SU-DHL-6 (cell line): ENCODE results near the gene ANK3.

Source experiments
- H2AFZ ChIP-seq: fragments of 200-600 bp; sonication (generic); 2 replicates; pipeline ENCODE4 v1.6.1; 2014; ENCODE audit warnings: low read depth, mild to moderate bottlenecking, moderate library complexity, mixed read lengths, antibody characterized with exemption, low read length; ENCODE audit not compliant: severe bottlenecking
- H3F3A ChIP-seq: fragments of 200-600 bp; shearing (Covaris generic); 2 replicates; pipeline ENCODE4 v1.6.0; 2016; ENCODE audit warnings: antibody characterized with exemption, mild to moderate bottlenecking; ENCODE audit not compliant: insufficient read depth
- H3K27ac ChIP-seq: fragments of 200-600 bp; sonication (generic); 2 replicates; pipeline ENCODE4 v1.5.1; 2016; ENCODE audit warnings: low read depth, mild to moderate bottlenecking, low read length, moderate library complexity, mixed read lengths
- H3K27me3 ChIP-seq: fragments of 200-600 bp; sonication (generic), shearing (Covaris generic); 2 replicates; pipeline ENCODE4 v1.6.0; 2014; ENCODE audit warnings: mild to moderate bottlenecking, low read length
- H3K36me3 ChIP-seq: fragments of 200-600 bp; sonication (generic); 2 replicates; pipeline ENCODE4 v1.6.1; 2014; ENCODE audit warnings: mild to moderate bottlenecking, low read length, mixed read lengths
- H3K4me2 ChIP-seq: fragments of 300-600, 200-600 bp; shearing (Covaris generic), sonication (generic); 2 replicates; pipeline ENCODE4 v1.6.0; 2014; ENCODE audit warnings: low read length, low read depth, mild to moderate bottlenecking; ENCODE audit not compliant: poor library complexity, severe bottlenecking
- H3K4me3 ChIP-seq: fragments of 200-600 bp; sonication (generic); 2 replicates; pipeline ENCODE4 v1.5.1; 2014; ENCODE audit warnings: antibody characterized with exemption, low read length, mild to moderate bottlenecking, mixed read lengths; ENCODE audit not compliant: insufficient read depth, poor library complexity, severe bottlenecking
- H3K79me2 ChIP-seq: fragments of 200-600 bp; sonication (generic); 2 replicates; pipeline ENCODE4 v1.6.1; 2014; ENCODE audit warnings: mild to moderate bottlenecking, low read length, moderate library complexity; ENCODE audit not compliant: insufficient read depth
- H3K9ac ChIP-seq: fragments of 200-600 bp; sonication (generic); 2 replicates; pipeline ENCODE4 v1.7.0; 2014; ENCODE audit warnings: mild to moderate bottlenecking, low read length
- H3K9me2 ChIP-seq: fragments of 200-600 bp; sonication (generic); replicated peaks from 2 replicates; pipeline ENCODE4 v1.6.1; 2014; ENCODE audit warnings: low read length; ENCODE audit not compliant: insufficient read depth
- H3K9me3 ChIP-seq: fragments of 200-600 bp; sonication (generic); 2 replicates; pipeline ENCODE4 v1.6.1; 2014; ENCODE audit warnings: low read length, mixed read lengths; ENCODE audit not compliant: insufficient read depth
- H4K20me1 ChIP-seq: fragments of 200-600 bp; sonication (generic); 2 replicates; pipeline ENCODE4 v1.6.1; 2014; ENCODE audit warnings: low read depth, mild to moderate bottlenecking, antibody characterized with exemption, low read length, moderate library complexity, mixed read lengths
- EZH2phosphoT487 ChIP-seq: fragments of 200-600 bp; sonication (generic), shearing (Covaris generic); conservative IDR thresholded peaks from 2 replicates; pipeline ENCODE4 v1.6.1; 2018; ENCODE audit warnings: mild to moderate bottlenecking, antibody characterized with exemption, low read length, moderate library complexity, mixed read lengths
- TF ChIP-seq, protein P1 (sequence below): fragments of 200-600 bp; sonication (generic); IDR thresholded peaks from one replicate; pipeline ENCODE4 v1.5.1; 2017; ENCODE audit warnings: antibody characterized with exemption, mild to moderate bottlenecking, low read length, moderate library complexity; ENCODE audit not compliant: insufficient read depth, poor library complexity, severe bottlenecking

Gene ANK3

DNA sequence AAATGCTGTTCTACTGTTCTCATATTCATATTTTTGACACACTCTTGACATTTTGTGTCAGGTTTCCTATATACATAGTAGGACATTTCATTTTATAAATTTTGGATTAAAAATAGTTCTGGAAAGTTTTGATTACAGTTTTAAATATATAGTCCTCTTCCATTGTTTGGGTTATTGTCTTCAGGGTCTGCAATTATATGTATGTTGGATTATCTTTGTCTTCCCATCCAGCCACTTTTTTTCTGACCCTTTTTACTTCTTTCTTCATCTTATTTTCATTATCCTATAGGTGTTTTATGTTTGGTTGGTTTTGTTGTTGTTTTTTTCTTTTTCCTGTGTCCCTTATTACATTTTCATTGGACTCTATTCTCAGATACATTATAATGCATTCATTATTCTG is 412.2 kb downstream of the ANK3 start:
- H3K36me3 ChIP-seq: no peaks in the 10 kb centered on the region
- H3K9me2 ChIP-seq: no peaks in the 10 kb centered on the region
- H3K27me3 ChIP-seq: no peaks in the 10 kb centered on the region
- no peak overlapping the region for H3K9ac ChIP-seq
- H3F3A ChIP-seq: no peaks in the 10 kb centered on the region
- no peaks in the 10 kb centered on the region for H3K9me3 ChIP-seq
- H3K27ac ChIP-seq: no peak overlapping the region
- H2AFZ ChIP-seq: no peak overlapping the region
- no peaks in the 10 kb centered on the region for H3K79me2 ChIP-seq
- no peak overlapping the region for H3K4me3 ChIP-seq
- no peak overlapping the region for H3K4me2 ChIP-seq
- no peaks in the 10 kb centered on the region for H4K20me1 ChIP-seq
- TF ChIP-seq, protein P1, sequence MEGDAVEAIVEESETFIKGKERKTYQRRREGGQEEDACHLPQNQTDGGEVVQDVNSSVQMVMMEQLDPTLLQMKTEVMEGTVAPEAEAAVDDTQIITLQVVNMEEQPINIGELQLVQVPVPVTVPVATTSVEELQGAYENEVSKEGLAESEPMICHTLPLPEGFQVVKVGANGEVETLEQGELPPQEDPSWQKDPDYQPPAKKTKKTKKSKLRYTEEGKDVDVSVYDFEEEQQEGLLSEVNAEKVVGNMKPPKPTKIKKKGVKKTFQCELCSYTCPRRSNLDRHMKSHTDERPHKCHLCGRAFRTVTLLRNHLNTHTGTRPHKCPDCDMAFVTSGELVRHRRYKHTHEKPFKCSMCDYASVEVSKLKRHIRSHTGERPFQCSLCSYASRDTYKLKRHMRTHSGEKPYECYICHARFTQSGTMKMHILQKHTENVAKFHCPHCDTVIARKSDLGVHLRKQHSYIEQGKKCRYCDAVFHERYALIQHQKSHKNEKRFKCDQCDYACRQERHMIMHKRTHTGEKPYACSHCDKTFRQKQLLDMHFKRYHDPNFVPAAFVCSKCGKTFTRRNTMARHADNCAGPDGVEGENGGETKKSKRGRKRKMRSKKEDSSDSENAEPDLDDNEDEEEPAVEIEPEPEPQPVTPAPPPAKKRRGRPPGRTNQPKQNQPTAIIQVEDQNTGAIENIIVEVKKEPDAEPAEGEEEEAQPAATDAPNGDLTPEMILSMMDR: no peak
- no peak for TF ChIP-seq EZH2phosphoT487

DNA sequence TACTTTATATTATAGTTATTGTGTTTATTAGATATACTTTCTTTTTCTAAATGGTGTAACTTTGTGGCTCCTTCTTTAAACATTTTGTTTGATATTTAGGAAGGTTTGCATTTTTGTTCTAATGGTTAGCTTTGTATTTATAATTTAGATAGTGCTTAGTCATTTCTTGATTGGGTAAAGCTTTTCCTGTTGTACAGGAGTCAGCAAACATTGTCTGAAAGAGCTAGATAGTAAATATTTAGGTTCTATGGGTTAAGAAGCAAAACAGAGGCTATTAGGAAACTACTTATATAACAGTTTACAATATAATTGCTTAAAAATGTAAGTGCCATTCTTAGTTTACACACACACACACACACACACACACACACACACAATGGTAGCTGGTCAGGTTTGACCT is 412.8 kb downstream of the ANK3 start:
- Histone ChIP-seq H2AFZ (no peak overlapping the region), H3F3A (no peaks in the 10 kb centered on the region), H3K9ac (no peak overlapping the region), H3K9me3 (no peaks in the 10 kb centered on the region), H3K27me3 (no peaks in the 10 kb centered on the region), H3K79me2 (no peaks in the 10 kb centered on the region), H4K20me1 (no peaks in the 10 kb centered on the region), H3K9me2 (no peaks in the 10 kb centered on the region), H3K27ac (no peak overlapping the region), H3K4me3 (no peak overlapping the region), H3K4me2 (no peak overlapping the region), H3K36me3 (no peaks in the 10 kb centered on the region)
- TF ChIP-seq, protein P1: no peak
- no peak for TF ChIP-seq EZH2phosphoT487
